ENCODE measurements around the gene EID1. TPM values are rescaled to one million over a fixed set of nuclear protein-coding genes. Genes with fewer than 3 reads are reported as not detected.
A peak's percentile ranks its signal among the peaks of the same experiment; 100 is the strongest.
"Not testable (repeated sequence)": the region's sequence is repeated elsewhere in the genome, so short reads cannot be mapped to it uniquely, and the experiment has no call there.

EID1 gene
- total and polyA plus RNA-seq, 2 donors, result 182 to 225 TPM

- Histone ChIP-seq H3K4me1 (ENCODE audit: control insufficient read depth in 2 of 2, insufficient read depth in 2 of 2, low read length in 2 of 2) (no peaks in the 10 kb centered on the region), H3K36me3 (ENCODE audit: control insufficient read depth in 2 of 2, insufficient read depth in 2 of 2, low read length in 1 of 2) (no peaks in the 10 kb centered on the region), H3K9me3 (ENCODE audit: control insufficient read depth in 2 of 2, insufficient read depth in 1 of 2, low read length in 1 of 2) (no peaks in the 10 kb centered on the region), H3K4me3 (ENCODE audit: low read length in 2 of 2) (no peak overlapping the region), H3K27me3 (ENCODE audit: control insufficient read depth in 2 of 2, insufficient read depth in 1 of 2, low read length in 1 of 2) (no peaks in the 10 kb centered on the region), H3K27ac (ENCODE audit: low read depth in 1 of 2, low read length in 1 of 2) (no peak overlapping the region)
- no peak for DNase-seq (ENCODE audit: low read depth in 6 of 9, low spot score in 9 of 9)
- WGBS, result 94% methylated on average over 2 of the region's 2 CpGs
These were observed 27.3 kb upstream of the EID1 start for GRCh38 chr15:48850648-48851047.

GRCh38 chr15:48851956-48852355 lies 26.0 kb upstream of the EID1 start:
- H3K27ac ChIP-seq (ENCODE audit: low read depth in 1 of 2, low read length in 1 of 2), result no peak overlapping the region
- no peak for DNase-seq (ENCODE audit: low read depth in 6 of 9, low spot score in 9 of 9)
- H3K4me1 ChIP-seq (ENCODE audit: control insufficient read depth in 2 of 2, insufficient read depth in 2 of 2, low read length in 2 of 2), result no peaks in the 10 kb centered on the region
- no peaks in the 10 kb centered on the region for H3K9me3 ChIP-seq (ENCODE audit: control insufficient read depth in 2 of 2, insufficient read depth in 1 of 2, low read length in 1 of 2)
- no peaks in the 10 kb centered on the region for H3K27me3 ChIP-seq (ENCODE audit: control insufficient read depth in 2 of 2, insufficient read depth in 1 of 2, low read length in 1 of 2)
- no peaks in the 10 kb centered on the region for H3K36me3 ChIP-seq (ENCODE audit: control insufficient read depth in 2 of 2, insufficient read depth in 2 of 2, low read length in 1 of 2)
- no peak overlapping the region for H3K4me3 ChIP-seq (ENCODE audit: low read length in 2 of 2)

GRCh38 chr15:48854434-48854833 lies 23.5 kb upstream of the EID1 start:
- not testable (repeated sequence) for DNase-seq (ENCODE audit: low read depth in 6 of 9, low spot score in 9 of 9); H3K4me3 ChIP-seq (ENCODE audit: low read length in 2 of 2); H3K9me3 ChIP-seq (ENCODE audit: control insufficient read depth in 2 of 2, insufficient read depth in 1 of 2, low read length in 1 of 2); H3K27ac ChIP-seq (ENCODE audit: low read depth in 1 of 2, low read length in 1 of 2); H3K27me3 ChIP-seq (ENCODE audit: control insufficient read depth in 2 of 2, insufficient read depth in 1 of 2, low read length in 1 of 2); H3K4me1 ChIP-seq (ENCODE audit: control insufficient read depth in 2 of 2, insufficient read depth in 2 of 2, low read length in 2 of 2); H3K36me3 ChIP-seq (ENCODE audit: control insufficient read depth in 2 of 2, insufficient read depth in 2 of 2, low read length in 1 of 2)
- 98% methylated on average over 3 of the region's 3 CpGs for WGBS

GRCh38 chr15:48855501-48856440 lies 22.2 kb upstream of the EID1 start:
- no peak for DNase-seq (ENCODE audit: low read depth in 6 of 9, low spot score in 9 of 9)
- no peak overlapping the region for H3K4me3 ChIP-seq (ENCODE audit: low read length in 2 of 2)

GRCh38 chr15:48856942-48857341 lies 21.0 kb upstream of the EID1 start:
- WGBS, result 78% methylated on average over 2 of the region's 2 CpGs
- H3K36me3 ChIP-seq (ENCODE audit: control insufficient read depth in 2 of 2, insufficient read depth in 2 of 2, low read length in 1 of 2), result no peaks in the 10 kb centered on the region
- no peak for DNase-seq (ENCODE audit: low read depth in 6 of 9, low spot score in 9 of 9)

More at GRCh38 chr15:48855501-48856440, 22.2 kb upstream of the EID1 start:
- H3K9me3 ChIP-seq (ENCODE audit: control insufficient read depth in 2 of 2, insufficient read depth in 1 of 2, low read length in 1 of 2), result no peaks in the 10 kb centered on the region
- WGBS, result 84% methylated on average over 6 of the region's 6 CpGs
- H3K27me3 ChIP-seq (ENCODE audit: control insufficient read depth in 2 of 2, insufficient read depth in 1 of 2, low read length in 1 of 2), result no peaks in the 10 kb centered on the region
- H3K36me3 ChIP-seq (ENCODE audit: control insufficient read depth in 2 of 2, insufficient read depth in 2 of 2, low read length in 1 of 2), result no peaks in the 10 kb centered on the region
- no peaks in the 10 kb centered on the region for H3K4me1 ChIP-seq (ENCODE audit: control insufficient read depth in 2 of 2, insufficient read depth in 2 of 2, low read length in 2 of 2)
- H3K27ac ChIP-seq (ENCODE audit: low read depth in 1 of 2, low read length in 1 of 2), result no peak overlapping the region

GRCh38 chr15:48858401-48858800 lies 19.5 kb upstream of the EID1 start:
- H3K4me1 ChIP-seq (ENCODE audit: control insufficient read depth in 2 of 2, insufficient read depth in 2 of 2, low read length in 2 of 2), result peaks cover 0 to 5% of the 10 kb centered on the region in 2 donors
- H3K9me3 ChIP-seq (ENCODE audit: control insufficient read depth in 2 of 2, insufficient read depth in 1 of 2, low read length in 1 of 2), result no peaks in the 10 kb centered on the region
- WGBS, result 16% methylated on average over 2 of the region's 2 CpGs
- no peak for DNase-seq (ENCODE audit: low read depth in 6 of 9, low spot score in 9 of 9)
- no peaks in the 10 kb centered on the region for H3K27me3 ChIP-seq (ENCODE audit: control insufficient read depth in 2 of 2, insufficient read depth in 1 of 2, low read length in 1 of 2)
- H3K4me3 ChIP-seq (ENCODE audit: low read length in 2 of 2), result no peak overlapping the region
- H3K27ac ChIP-seq (ENCODE audit: low read depth in 1 of 2, low read length in 1 of 2), result no peak overlapping the region
- H3K36me3 ChIP-seq (ENCODE audit: control insufficient read depth in 2 of 2, insufficient read depth in 2 of 2, low read length in 1 of 2), result no peaks in the 10 kb centered on the region

More at GRCh38 chr15:48856942-48857341, 21.0 kb upstream of the EID1 start:
- Histone ChIP-seq H3K4me3 (ENCODE audit: low read length in 2 of 2) (no peak overlapping the region), H3K9me3 (ENCODE audit: control insufficient read depth in 2 of 2, insufficient read depth in 1 of 2, low read length in 1 of 2) (no peaks in the 10 kb centered on the region), H3K4me1 (ENCODE audit: control insufficient read depth in 2 of 2, insufficient read depth in 2 of 2, low read length in 2 of 2) (no peaks in the 10 kb centered on the region), H3K27ac (ENCODE audit: low read depth in 1 of 2, low read length in 1 of 2) (no peak overlapping the region), H3K27me3 (ENCODE audit: control insufficient read depth in 2 of 2, insufficient read depth in 1 of 2, low read length in 1 of 2) (no peaks in the 10 kb centered on the region)

- no peak overlapping the region for H3K4me3 ChIP-seq (ENCODE audit: low read length in 2 of 2)
- no peak for DNase-seq (ENCODE audit: low read depth in 6 of 9, low spot score in 9 of 9)
- peaks cover 0 to 5% of the 10 kb centered on the region in 2 donors for H3K4me1 ChIP-seq (ENCODE audit: control insufficient read depth in 2 of 2, insufficient read depth in 2 of 2, low read length in 2 of 2)
- H3K27me3 ChIP-seq (ENCODE audit: control insufficient read depth in 2 of 2, insufficient read depth in 1 of 2, low read length in 1 of 2), result no peaks in the 10 kb centered on the region
- WGBS, result 95% methylated on average over 2 of the region's 2 CpGs
- H3K36me3 ChIP-seq (ENCODE audit: control insufficient read depth in 2 of 2, insufficient read depth in 2 of 2, low read length in 1 of 2), result no peaks in the 10 kb centered on the region
- H3K9me3 ChIP-seq (ENCODE audit: control insufficient read depth in 2 of 2, insufficient read depth in 1 of 2, low read length in 1 of 2), result no peaks in the 10 kb centered on the region
- H3K27ac ChIP-seq (ENCODE audit: low read depth in 1 of 2, low read length in 1 of 2), result no peak overlapping the region
These were observed 18.5 kb upstream of the EID1 start for GRCh38 chr15:48859426-48859825.

- Histone ChIP-seq H3K36me3 (ENCODE audit: control insufficient read depth in 2 of 2, insufficient read depth in 2 of 2, low read length in 1 of 2) (no peaks in the 10 kb centered on the region), H3K27ac (ENCODE audit: low read depth in 1 of 2, low read length in 1 of 2) (no peak overlapping the region), H3K9me3 (ENCODE audit: control insufficient read depth in 2 of 2, insufficient read depth in 1 of 2, low read length in 1 of 2) (no peaks in the 10 kb centered on the region), H3K4me1 (ENCODE audit: control insufficient read depth in 2 of 2, insufficient read depth in 2 of 2, low read length in 2 of 2) (peaks cover 0 to 5% of the 10 kb centered on the region in 2 donors), H3K4me3 (ENCODE audit: low read length in 2 of 2) (no peak overlapping the region), H3K27me3 (ENCODE audit: control insufficient read depth in 2 of 2, insufficient read depth in 1 of 2, low read length in 1 of 2) (no peaks in the 10 kb centered on the region)
- DNase-seq (ENCODE audit: low read depth in 6 of 9, low spot score in 9 of 9), result peak; percentile 37 to 79 (median 58)
- WGBS, result 19% methylated on average over 1 of the region's 1 CpG
These were observed 16.0 kb upstream of the EID1 start for GRCh38 chr15:48861813-48862431.

- H3K27me3 ChIP-seq (ENCODE audit: control insufficient read depth in 2 of 2, insufficient read depth in 1 of 2, low read length in 1 of 2), result no peaks in the 10 kb centered on the region
- DNase-seq (ENCODE audit: low read depth in 6 of 9, low spot score in 9 of 9), result peak in 4 of 9 donors; percentile 24 to 69 (median 44)
- WGBS, result 98% methylated on average over 1 of the region's 1 CpG
- H3K4me3 ChIP-seq (ENCODE audit: low read length in 2 of 2), result no peak overlapping the region
- peaks cover 0 to 5% of the 10 kb centered on the region in 2 donors for H3K4me1 ChIP-seq (ENCODE audit: control insufficient read depth in 2 of 2, insufficient read depth in 2 of 2, low read length in 2 of 2)
- H3K36me3 ChIP-seq (ENCODE audit: control insufficient read depth in 2 of 2, insufficient read depth in 2 of 2, low read length in 1 of 2), result no peaks in the 10 kb centered on the region
- H3K9me3 ChIP-seq (ENCODE audit: control insufficient read depth in 2 of 2, insufficient read depth in 1 of 2, low read length in 1 of 2), result no peaks in the 10 kb centered on the region
- H3K27ac ChIP-seq (ENCODE audit: low read depth in 1 of 2, low read length in 1 of 2), result peak overlapping the region in 1 of 2 donors; percentile 19
These were observed 15.2 kb upstream of the EID1 start for GRCh38 chr15:48862705-48863104.
